HEK293 (cell line): ENCODE results near the gene ST3GAL2.

ENCODE experiments used
- CTCF ChIA-PET: fragments of 350-600 bp; formaldehyde crosslinking; extraction: SDS; loops from one replicate; lab custom pipeline; 2021; ENCODE audit warnings: antibody characterized with exemption; lab: Yijun Ruan, JAX
- POLR2A ChIA-PET: fragments of 300-600 bp; formaldehyde crosslinking; extraction: SDS; loops from one replicate; lab custom pipeline; 2020; ENCODE audit warnings: antibody characterized with exemption, inconsistent platforms; lab: Yijun Ruan, JAX
- H3K27ac ChIP-seq: fragments of 200-500 bp; sonication (Bioruptor generic); 2 replicates; pipeline ENCODE4 v1.5.1; 2014; ENCODE audit warnings: low read depth, low read length, control low read depth, inconsistent platforms; ENCODE audit errors: extremely low read depth
- H3K36me3 ChIP-seq, 2 experiments: fragments of 200-500 bp in 1 of 2; sonication (Bioruptor generic) in 1 of 2; 1 replicate in 1 of 2; 2 replicates in 1 of 2; pipeline ENCODE4 v1.5.1; 2014 to 2017; ENCODE audit warnings: inconsistent platforms in 2 of 2, low read length in 2 of 2; ENCODE audit not compliant: control insufficient read depth in 2 of 2, insufficient read depth in 1 of 2
- H3K4me1 ChIP-seq: fragments of 200-500 bp; sonication (Bioruptor generic); 2 replicates; pipeline ENCODE4 v1.5.1; 2014; ENCODE audit warnings: mild to moderate bottlenecking, low read length, inconsistent platforms; ENCODE audit not compliant: control insufficient read depth, insufficient read depth
- H3K4me3 ChIP-seq: 2 replicates; pipeline ENCODE4 v1.5.1; 2011; ENCODE audit warnings: low read depth, mild to moderate bottlenecking, control low read depth, low read length, moderate library complexity
- H3K9me3 ChIP-seq: fragments of 200-500 bp; sonication (Bioruptor generic); 2 replicates; pipeline ENCODE4 v1.5.1; 2014; ENCODE audit warnings: low read depth, low read length, inconsistent platforms; ENCODE audit not compliant: control insufficient read depth, insufficient read depth
- BCL11A ChIP-seq: fragments of 450-650 bp; formaldehyde crosslinking; IDR thresholded peaks from 2 replicates; pipeline ENCODE4 v1.5.1; 2016; ENCODE audit warnings: low read depth, missing biosample characterization, missing genetic modification characterization
- ELK4 ChIP-seq: IDR thresholded peaks from 2 replicates; pipeline ENCODE4 v1.6.1; 2011; ENCODE audit warnings: mild to moderate bottlenecking, low read depth, low read length, borderline replicate concordance
- GLIS1 ChIP-seq: fragments of 450-650 bp; formaldehyde crosslinking; IDR thresholded peaks from 2 replicates; pipeline ENCODE4 v1.5.1; 2016; ENCODE audit warnings: missing biosample characterization, missing genetic modification characterization
- KLF1 ChIP-seq: fragments of 450-650 bp; formaldehyde crosslinking; IDR thresholded peaks from 2 replicates; pipeline ENCODE4 v1.5.1; 2016; ENCODE audit warnings: missing biosample characterization, missing genetic modification characterization
- KLF17 ChIP-seq: fragments of 450-650 bp; formaldehyde crosslinking; IDR thresholded peaks from 2 replicates; pipeline ENCODE4 v1.5.1; 2016; ENCODE audit warnings: missing biosample characterization, missing genetic modification characterization
- PBX3 ChIP-seq: sonication (generic); formaldehyde crosslinking; IDR thresholded peaks from 2 replicates; pipeline ENCODE4 v1.8.1; 2022; ENCODE audit warnings: mild to moderate bottlenecking, moderate library complexity, missing genetic modification reagents
- SALL2 ChIP-seq: fragments of 450-650 bp; formaldehyde crosslinking; IDR thresholded peaks from 2 replicates; pipeline ENCODE4 v1.5.0; 2017; ENCODE audit warnings: missing biosample characterization, mild to moderate bottlenecking, missing genetic modification characterization, borderline replicate concordance
- SP3 ChIP-seq: fragments of 450-650 bp; formaldehyde crosslinking; IDR thresholded peaks from 2 replicates; pipeline ENCODE4 v1.5.1; 2016; ENCODE audit warnings: missing biosample characterization, missing genetic modification characterization
- YY1 ChIP-seq: fragments of 450-650 bp; formaldehyde crosslinking; IDR thresholded peaks from 2 replicates; pipeline ENCODE4 v1.5.1; 2018; ENCODE audit warnings: missing biosample characterization, missing genetic modification characterization
- ZBTB8A ChIP-seq: fragments of 450-650 bp; formaldehyde crosslinking; IDR thresholded peaks from 2 replicates; pipeline ENCODE4 v1.5.1; 2016; ENCODE audit warnings: missing biosample characterization, missing genetic modification characterization
- ZIC2 ChIP-seq: fragments of 450-650 bp; formaldehyde crosslinking; IDR thresholded peaks from 2 replicates; pipeline ENCODE4 v1.5.1; 2016; ENCODE audit warnings: missing biosample characterization, missing genetic modification characterization
- ZNF132 ChIP-seq: fragments of 450-650 bp; formaldehyde crosslinking; IDR thresholded peaks from 2 replicates; pipeline ENCODE4 v1.5.1; 2017; ENCODE audit warnings: missing biosample characterization, missing genetic modification characterization, borderline replicate concordance
- ZNF157 ChIP-seq: fragments of 450-650 bp; formaldehyde crosslinking; IDR thresholded peaks from 2 replicates; pipeline ENCODE4 v1.5.1; 2016; ENCODE audit warnings: missing biosample characterization, missing genetic modification characterization
- ZNF16 ChIP-seq: fragments of 450-650 bp; formaldehyde crosslinking; IDR thresholded peaks from 2 replicates; pipeline ENCODE4 v1.5.1; 2016; ENCODE audit warnings: low read depth, missing biosample characterization, missing genetic modification characterization
- ZNF175 ChIP-seq: fragments of 450-650 bp; formaldehyde crosslinking; IDR thresholded peaks from 2 replicates; pipeline ENCODE4 v1.5.1; 2016; ENCODE audit warnings: missing biosample characterization, missing genetic modification characterization
- ZNF184 ChIP-seq: fragments of 450-650 bp; IDR thresholded peaks from 2 replicates; pipeline ENCODE4 v1.5.1; 2018; ENCODE audit warnings: missing biosample characterization, mild to moderate bottlenecking, missing genetic modification characterization
- ZNF221 ChIP-seq: fragments of 450-650 bp; formaldehyde crosslinking; IDR thresholded peaks from 2 replicates; pipeline ENCODE4 v1.5.1; 2017; ENCODE audit warnings: missing biosample characterization, missing genetic modification characterization, borderline replicate concordance
- ZNF223 ChIP-seq: fragments of 450-650 bp; formaldehyde crosslinking; IDR thresholded peaks from 2 replicates; pipeline ENCODE4 v1.5.1; 2016; ENCODE audit warnings: missing biosample characterization, missing genetic modification characterization
- ZNF24 ChIP-seq: fragments of 450-650 bp; formaldehyde crosslinking; IDR thresholded peaks from 2 replicates; pipeline ENCODE4 v1.5.1; 2016; ENCODE audit warnings: missing biosample characterization, missing genetic modification characterization
- ZNF449 ChIP-seq: fragments of 450-650 bp; formaldehyde crosslinking; IDR thresholded peaks from 2 replicates; pipeline ENCODE4 v1.5.1; 2017; ENCODE audit warnings: missing biosample characterization, mild to moderate bottlenecking, missing genetic modification characterization, moderate library complexity
- ZNF544 ChIP-seq: fragments of 450-650 bp; formaldehyde crosslinking; IDR thresholded peaks from 2 replicates; pipeline ENCODE4 v1.5.0; 2017; ENCODE audit warnings: missing biosample characterization, missing genetic modification characterization
- ZNF600 ChIP-seq: fragments of 450-650 bp; formaldehyde crosslinking; IDR thresholded peaks from 2 replicates; pipeline ENCODE4 v1.5.1; 2016; ENCODE audit warnings: missing biosample characterization, missing genetic modification characterization
- ZNF830 ChIP-seq: fragments of 450-650 bp; IDR thresholded peaks from 2 replicates; pipeline ENCODE4 v1.5.0; 2018; ENCODE audit warnings: missing biosample characterization, missing genetic modification characterization, low read depth, mild to moderate bottlenecking, moderate library complexity
- ZNF837 ChIP-seq: fragments of 450-650 bp; formaldehyde crosslinking; IDR thresholded peaks from 2 replicates; pipeline ENCODE4 v1.5.1; 2016; ENCODE audit warnings: missing biosample characterization, missing genetic modification characterization

The ST3GAL2 gene

GRCh38 chr16:70434484-70435260, 4.2 kb downstream of the ST3GAL2 start:
- peaks cover 15% of the 10 kb centered on the region for H3K4me1 ChIP-seq
- no peaks in the 10 kb centered on the region for H3K9me3 ChIP-seq
- no peak overlapping the region for H3K4me3 ChIP-seq
- ChIA-PET POLR2A (interaction anchor here (0.5 kb wide), 1 partner anchor 30 kb away, joined by 9 read pairs; no protein-coding TSS in a partner anchor), CTCF (interaction anchor here (1.5 to 1.6 kb wide), 2 partner anchors 22 to 38 kb away, joined by 3 to 4 read pairs; no protein-coding TSS in a partner anchor)
- no peak for TF ChIP-seq ZNF157 (tag by site-specific recombination)
- TF ChIP-seq ZNF837 (tag by site-specific recombination), result no peak
- no peak for TF ChIP-seq BCL11A (tag by site-specific recombination)
- TF ChIP-seq SALL2, result no peak
- TF ChIP-seq ZNF175 (tag by site-specific recombination), result no peak
- no peak for TF ChIP-seq KLF17 (tag by site-specific recombination)
- no peak for TF ChIP-seq ZNF24 (tag by site-specific recombination)
- TF ChIP-seq ZNF221 (tag by site-specific recombination), result no peak
- no peak for TF ChIP-seq ZNF16 (tag by site-specific recombination)
- no peak for TF ChIP-seq ELK4
- TF ChIP-seq SP3 (tag by site-specific recombination), result no peak
- no peak for TF ChIP-seq ZNF184 (tag by site-specific recombination)
- TF ChIP-seq ZBTB8A (tag by site-specific recombination), result no peak
- TF ChIP-seq ZNF223 (tag by site-specific recombination), result no peak
- no peak overlapping the region for H3K27ac ChIP-seq
- peaks cover 0 to 13% of the 10 kb centered on the region in 2 experiments; a peak in 1 of 3 replicates for H3K36me3 ChIP-seq

- Histone ChIP-seq H3K36me3 (peaks cover 0 to 13% of the 10 kb centered on the region in 2 experiments; a peak in 1 of 3 replicates), H3K27ac (no peak overlapping the region), H3K4me1 (peaks cover 18% of the 10 kb centered on the region), H3K9me3 (no peaks in the 10 kb centered on the region), H3K4me3 (no peak overlapping the region)
- POLR2A ChIA-PET, result interaction anchor here (0.5 to 1.9 kb wide), 4 partner anchors 12 to 105 kb away, joined by 3 to 9 read pairs (median 4); no protein-coding TSS in a partner anchor
- CTCF ChIA-PET, result interaction anchor here (0.5 to 1.5 kb wide), 3 partner anchors 37 to 123 kb away, joined by 3 to 4 read pairs (median 3); no protein-coding TSS in a partner anchor
- TF ChIP-seq GLIS1 (tag by site-specific recombination), result 0 out of 2 replicates have a peak, but pooled peaks have one; percentile 13
- no peak for TF ChIP-seq PBX3 (CRISPR knock-in tag)
- TF ChIP-seq ZNF544 (tag by site-specific recombination), result no peak
- peak; percentile 89 for TF ChIP-seq ZIC2
- no peak for TF ChIP-seq YY1
- no peak for TF ChIP-seq ZNF600 (tag by site-specific recombination)
- TF ChIP-seq ZNF449 (tag by site-specific recombination), result 0 out of 2 replicates have a peak, but pooled peaks have one; percentile 20
- TF ChIP-seq KLF1 (tag by site-specific recombination), result no peak
- no peak for TF ChIP-seq ZNF132
- no peak for TF ChIP-seq BCL11A (tag by site-specific recombination)
- no peak for TF ChIP-seq ZNF830 (tag by site-specific recombination)
These were observed 5.3 kb downstream of the ST3GAL2 start for GRCh38 chr16:70433458-70434103.
